CD4-positive, alpha-beta T cell (primary cell): ENCODE measurements around the gene NLRX1. TPM values are rescaled to one million over a fixed set of nuclear protein-coding genes. Genes with fewer than 3 reads are reported as not detected.
"Not testable (repeated sequence)": the region's sequence is repeated elsewhere in the genome, so short reads cannot be mapped to it uniquely, and the experiment has no call there.

Source experiments
- ATAC-seq: fragments of 200-7000 bp; cut with Tn5 transposase; one replicate; pipeline ENCODE4 v1.10.0; 2022; ENCODE audit warnings: mild to moderate bottlenecking; ENCODE audit not compliant: poor library complexity
- CTCF ChIA-PET: fragments of 350-600 bp; sonication (Branson Sonifier 250); formaldehyde crosslinking; loops from one replicate; lab custom pipeline; 2021; ENCODE audit warnings: antibody characterized with exemption, inconsistent platforms; lab: Charles Lee
- POLR2A ChIA-PET: fragments of 350-600 bp; sonication (Branson Sonifier 250); formaldehyde crosslinking; loops from one replicate; lab custom pipeline; 2021; ENCODE audit warnings: antibody characterized with exemption, inconsistent platforms; lab: Charles Lee
- DNase-seq, 14 experiments: peaks; one replicate each; pipeline ENCODE4 v3.0.0-alpha.2; 2013 to 2020; ENCODE audit warnings: mixed read lengths in 2 of 14
- H3K27ac ChIP-seq, 2 donors: one replicate each; pipeline versions ENCODE4 v1.5.1 to v1.7.0; 2013; ENCODE audit warnings: low read length in 2 of 2, low read depth in 1 of 2, mild to moderate bottlenecking in 1 of 2
- H3K27me3 ChIP-seq, 2 experiments: 1 replicate in 1 of 2; 2 replicates in 1 of 2; pipeline versions ENCODE4 v1.6.1 to v1.7.0; 2013; ENCODE audit warnings: low read length in 2 of 2, control low read depth in 1 of 2, mild to moderate bottlenecking in 1 of 2, moderate library complexity in 1 of 2; ENCODE audit not compliant: insufficient read depth in 2 of 2, control insufficient read depth in 1 of 2
- H3K36me3 ChIP-seq: one replicate; pipeline ENCODE4 v1.6.1; 2013; ENCODE audit warnings: low read length, control low read depth; ENCODE audit not compliant: insufficient read depth
- H3K4me1 ChIP-seq: one replicate; pipeline ENCODE4 v1.6.1; 2013; ENCODE audit warnings: low read length, control low read depth; ENCODE audit not compliant: insufficient read depth
- H3K4me3 ChIP-seq: one replicate; pipeline ENCODE4 v1.5.1; 2013; ENCODE audit warnings: mild to moderate bottlenecking, low read length, moderate library complexity
- H3K9me3 ChIP-seq, 2 experiments: 1 replicate in 1 of 2; 2 replicates in 1 of 2; pipeline versions ENCODE4 v1.6.1 to v1.7.0; 2013; ENCODE audit warnings: low read length in 2 of 2, mild to moderate bottlenecking in 2 of 2, control low read depth in 1 of 2, moderate library complexity in 1 of 2; ENCODE audit not compliant: control insufficient read depth in 1 of 2, insufficient read depth in 1 of 2
- H3K27ac Mint-ChIP-seq: one replicate; pipeline ENCODE4 v1.8.0; 2020; ENCODE audit warnings: mixed read lengths
- H3K27me3 Mint-ChIP-seq: one replicate; pipeline ENCODE4 v1.8.0; 2021; ENCODE audit warnings: mixed read lengths
- H3K36me3 Mint-ChIP-seq: one replicate; pipeline ENCODE4 v1.8.0; 2021; ENCODE audit warnings: low read depth, mixed read lengths
- H3K4me1 Mint-ChIP-seq: one replicate; pipeline ENCODE4 v1.8.0; 2021; ENCODE audit warnings: low read depth, mixed read lengths
- H3K4me3 Mint-ChIP-seq: one replicate; pipeline ENCODE4 v1.8.0; 2020; ENCODE audit warnings: mild to moderate bottlenecking, mixed read lengths
- H3K9me3 Mint-ChIP-seq: one replicate; pipeline ENCODE4 v1.8.0; 2020; ENCODE audit warnings: mixed read lengths
- intact Hi-C, 2 experiments: fragments of 100-400 bp; cut with DNase I in 1 of 2; cut with micrococcal nuclease in 1 of 2; formaldehyde crosslinking; loops; one replicate each; pipeline versions ENCODE4 v1.15.1 to v1.9.0; 2023 to 2025; cut with DNase I, micrococcal nuclease
- total RNA-seq, 174 experiments: library from RNA in 2 of 174; stranded (reverse) in 2 of 174; gene quantifications; one replicate each; pipeline ENCODE4 v1.2.3 and lab custom pipeline; 2021 to 2026
- TF ChIP-seq, protein P1 (sequence below): fragments of 200-600 bp; IDR thresholded peaks from one replicate; pipeline ENCODE4 v1.8.0; 2022; ENCODE audit warnings: antibody characterized with exemption, mild to moderate bottlenecking

The NLRX1 gene
- total RNA-seq, 2 experiments from 2014 or later, result 4.2 to 5.4 TPM

DNA sequence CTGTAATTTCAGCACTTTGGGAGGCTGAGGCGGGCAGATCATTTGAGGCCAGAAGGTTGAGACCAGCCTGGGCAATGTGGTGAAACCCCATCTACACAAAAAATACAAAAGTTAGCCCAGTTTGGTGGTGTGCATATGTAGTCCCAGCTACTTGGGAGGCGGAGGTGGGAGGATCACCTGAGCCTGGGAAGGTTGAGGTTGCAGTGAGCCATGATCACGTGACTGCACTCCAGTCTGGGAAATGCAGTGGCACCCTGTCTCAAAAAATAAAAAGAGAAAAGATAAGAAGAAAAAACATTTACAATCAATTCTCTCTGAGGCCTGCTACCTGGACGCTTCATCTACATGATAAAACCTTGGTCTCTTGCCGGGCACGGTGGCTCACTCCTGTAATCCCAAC, 30.4 kb downstream of the NLRX1 start:
- H3K4me1 ChIP-seq, result no peaks in the 10 kb centered on the region
- Mint-ChIP-seq H3K4me1 (peaks cover 5% of the 10 kb centered on the region), H3K4me3 (no peak overlapping the region), H3K36me3 (no peaks in the 10 kb centered on the region), H3K27me3 (no peaks in the 10 kb centered on the region), H3K27ac (no peak overlapping the region), H3K9me3 (no peaks in the 10 kb centered on the region)
- no peak overlapping the region for H3K4me3 ChIP-seq
- H3K9me3 ChIP-seq, result no peaks in the 10 kb centered on the region
- CTCF ChIA-PET, result no interaction called here
- no peaks in the 10 kb centered on the region for H3K36me3 ChIP-seq
- POLR2A ChIA-PET, result no interaction called here
- DNase-seq (no peak), ATAC-seq (no peak)
- intact Hi-C loops, result loop anchor here (5.0 to 10.0 kb wide), 2 partner anchors 94 to 182 kb away; partner anchors contain the start of genes C2CD2L (in 1 of the 2), DPAGT1 (in 1 of the 2), RPS25 (in 1 of the 2) and TRAPPC4 (in 1 of the 2)
- no peaks in the 10 kb centered on the region for H3K27me3 ChIP-seq
- TF ChIP-seq, protein P1, sequence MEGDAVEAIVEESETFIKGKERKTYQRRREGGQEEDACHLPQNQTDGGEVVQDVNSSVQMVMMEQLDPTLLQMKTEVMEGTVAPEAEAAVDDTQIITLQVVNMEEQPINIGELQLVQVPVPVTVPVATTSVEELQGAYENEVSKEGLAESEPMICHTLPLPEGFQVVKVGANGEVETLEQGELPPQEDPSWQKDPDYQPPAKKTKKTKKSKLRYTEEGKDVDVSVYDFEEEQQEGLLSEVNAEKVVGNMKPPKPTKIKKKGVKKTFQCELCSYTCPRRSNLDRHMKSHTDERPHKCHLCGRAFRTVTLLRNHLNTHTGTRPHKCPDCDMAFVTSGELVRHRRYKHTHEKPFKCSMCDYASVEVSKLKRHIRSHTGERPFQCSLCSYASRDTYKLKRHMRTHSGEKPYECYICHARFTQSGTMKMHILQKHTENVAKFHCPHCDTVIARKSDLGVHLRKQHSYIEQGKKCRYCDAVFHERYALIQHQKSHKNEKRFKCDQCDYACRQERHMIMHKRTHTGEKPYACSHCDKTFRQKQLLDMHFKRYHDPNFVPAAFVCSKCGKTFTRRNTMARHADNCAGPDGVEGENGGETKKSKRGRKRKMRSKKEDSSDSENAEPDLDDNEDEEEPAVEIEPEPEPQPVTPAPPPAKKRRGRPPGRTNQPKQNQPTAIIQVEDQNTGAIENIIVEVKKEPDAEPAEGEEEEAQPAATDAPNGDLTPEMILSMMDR, result no peak
- H3K27ac ChIP-seq, result no peak overlapping the region

DNA sequence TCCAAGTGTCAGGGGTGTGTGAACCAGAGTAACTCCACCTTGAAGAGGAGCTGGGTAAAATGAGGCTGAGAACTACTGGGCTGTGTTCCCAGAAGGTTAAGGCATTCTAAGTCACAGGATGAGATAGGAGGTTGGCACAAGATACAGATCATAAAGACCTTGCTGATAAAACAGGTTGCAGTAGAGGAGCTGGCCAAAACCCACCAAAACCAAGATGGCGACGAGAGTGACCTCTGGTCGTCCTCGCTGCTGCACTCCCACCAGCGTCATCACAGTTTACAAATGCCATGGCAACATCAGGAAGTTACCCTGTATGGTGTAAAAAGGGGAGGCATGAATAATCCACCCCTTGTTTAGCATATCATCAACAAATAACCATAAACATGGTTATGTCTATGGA, 32.7 kb downstream of the NLRX1 start:
- H3K27ac Mint-ChIP-seq, H3K4me1 ChIP-seq, H3K9me3 Mint-ChIP-seq, H3K36me3 ChIP-seq, ATAC-seq, H3K27ac ChIP-seq, H3K27me3 Mint-ChIP-seq, DNase-seq, H3K27me3 ChIP-seq, intact Hi-C loops, H3K4me3 ChIP-seq, H3K9me3 ChIP-seq, H3K36me3 Mint-ChIP-seq, H3K4me3 Mint-ChIP-seq: not testable (repeated sequence)
- CTCF ChIA-PET, result interaction anchor here (1.6 kb wide), 1 partner anchor 83 kb away, joined by 4 read pairs; no protein-coding TSS in a partner anchor
- POLR2A ChIA-PET, result interaction anchor here (0.8 kb wide), 1 partner anchor 83 kb away, joined by 5 read pairs; no protein-coding TSS in a partner anchor
- peaks cover 12% of the 10 kb centered on the region for H3K4me1 Mint-ChIP-seq

DNA sequence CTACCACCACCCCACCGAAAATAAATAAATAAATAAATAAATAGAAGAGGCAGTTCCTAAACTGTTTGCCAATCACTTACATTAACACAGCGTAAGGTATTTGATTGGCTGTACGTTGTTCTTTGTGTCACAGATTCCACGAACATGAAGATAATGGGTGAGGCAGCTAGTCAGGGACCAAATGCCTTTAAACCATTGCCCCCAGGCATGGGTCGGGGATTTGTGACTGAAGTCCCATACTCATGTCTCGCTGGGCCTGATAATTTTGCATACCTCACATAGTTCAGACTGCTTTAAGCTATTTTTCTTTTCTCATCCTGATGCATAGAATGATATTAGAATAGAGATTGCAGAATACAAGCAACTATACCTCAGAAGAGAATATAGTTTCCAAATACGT, 34.0 kb downstream of the NLRX1 start:
- H3K36me3 Mint-ChIP-seq, result peaks cover 9% of the 10 kb centered on the region
- no peaks in the 10 kb centered on the region for H3K9me3 ChIP-seq
- no peaks in the 10 kb centered on the region for H3K36me3 ChIP-seq
- no peak overlapping the region for H3K4me3 Mint-ChIP-seq
- H3K27me3 ChIP-seq, result no peaks in the 10 kb centered on the region
- H3K4me3 ChIP-seq, result no peak overlapping the region
- no peak overlapping the region for H3K27ac ChIP-seq
- DNase-seq (no peak), ATAC-seq (no peak)
- ChIA-PET CTCF (no interaction called here), POLR2A (interaction anchor here (0.7 kb wide), 1 partner anchor 103 kb away, joined by 3 read pairs; no protein-coding TSS in a partner anchor)
- no peaks in the 10 kb centered on the region for H3K27me3 Mint-ChIP-seq
- peaks cover 18% of the 10 kb centered on the region for H3K4me1 Mint-ChIP-seq
- no peaks in the 10 kb centered on the region for H3K9me3 Mint-ChIP-seq
- H3K27ac Mint-ChIP-seq, result no peak overlapping the region
- peaks cover 11% of the 10 kb centered on the region for H3K4me1 ChIP-seq
- TF ChIP-seq, protein P1, result no peak
- intact Hi-C loops, result no loop called here

DNA sequence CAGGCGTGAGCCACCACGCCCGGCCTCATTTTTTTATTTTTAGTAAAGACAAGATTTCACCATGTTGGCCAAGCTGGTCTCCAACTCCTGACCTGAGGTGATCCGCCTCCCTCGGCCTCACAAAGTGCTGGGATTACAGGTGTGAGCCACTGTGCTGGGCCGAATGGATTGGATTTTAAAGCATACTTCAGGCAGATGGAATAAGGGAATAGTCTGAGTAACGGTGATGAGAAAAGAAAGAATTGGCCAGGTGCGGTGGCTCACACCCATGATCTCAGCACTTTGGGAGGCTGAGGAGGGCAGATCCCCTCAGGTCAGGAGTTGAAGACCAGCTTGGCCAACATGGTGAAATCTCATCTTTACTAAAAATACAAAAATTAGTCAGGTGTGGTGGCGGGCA, 35.5 kb downstream of the NLRX1 start:
- no peak for DNase-seq
- Histone ChIP-seq H3K9me3 (no peaks in the 10 kb centered on the region), H3K4me1 (peaks cover 19% of the 10 kb centered on the region), H3K36me3 (no peaks in the 10 kb centered on the region), H3K27ac (no peak overlapping the region), H3K4me3 (no peak overlapping the region), H3K27me3 (no peaks in the 10 kb centered on the region)
- H3K9me3 Mint-ChIP-seq, result no peaks in the 10 kb centered on the region
- H3K27me3 Mint-ChIP-seq, result no peaks in the 10 kb centered on the region
- no peak overlapping the region for H3K27ac Mint-ChIP-seq
- peaks cover 30% of the 10 kb centered on the region for H3K4me1 Mint-ChIP-seq
- H3K4me3 Mint-ChIP-seq, result peak overlapping the region; percentile 51
- POLR2A ChIA-PET, result interaction anchor here (2.8 to 4.0 kb wide), 2 partner anchors 80 to 118 kb away, joined by 27 to 50 read pairs; no protein-coding TSS in a partner anchor
- intact Hi-C loops, result loop anchor here in 1 of 2 experiments (2.0 kb wide), 1 partner anchor 119 kb away; no protein-coding TSS in a partner anchor
- ATAC-seq, result no peak
- TF ChIP-seq, protein P1, result no peak
- H3K36me3 Mint-ChIP-seq, result peaks cover 9% of the 10 kb centered on the region
- CTCF ChIA-PET, result interaction anchor here (1.3 to 3.7 kb wide), 2 partner anchors 80 to 120 kb away, joined by 4 to 49 read pairs; no protein-coding TSS in a partner anchor
